Spinal cord (tissue), 10 donors: ENCODE results near the gene SLC22A2. TPM values are rescaled to one million over a fixed set of nuclear protein-coding genes. Genes with fewer than 3 reads are reported as not detected.
A peak's percentile ranks its signal among the peaks of the same experiment; 100 is the strongest.

Experiments used
- DNase-seq, 6 donors: peaks; one replicate each; pipeline versions ENCODE4 v3.0.0 to v3.0.0-alpha.2; 2013 to 2015; ENCODE audit warnings: low spot score in 6 of 6, low read depth in 4 of 6
- H3K27ac ChIP-seq: one replicate; pipeline ENCODE4 v1.5.1; 2013; ENCODE audit warnings: low read depth, low read length, control low read depth
- H3K27me3 ChIP-seq: one replicate; pipeline ENCODE4 v1.6.1; 2013; ENCODE audit warnings: low read length; ENCODE audit not compliant: control insufficient read depth, insufficient read depth
- H3K36me3 ChIP-seq: one replicate; pipeline ENCODE4 v1.6.1; 2013; ENCODE audit warnings: low read length; ENCODE audit not compliant: control insufficient read depth, insufficient read depth
- H3K4me1 ChIP-seq: one replicate; pipeline ENCODE4 v1.6.1; 2013; ENCODE audit warnings: low read length; ENCODE audit not compliant: control insufficient read depth, insufficient read depth
- H3K4me3 ChIP-seq: one replicate; pipeline ENCODE4 v1.5.1; 2013; ENCODE audit warnings: low read depth, low read length, control low read depth
- H3K9me3 ChIP-seq: one replicate; pipeline ENCODE4 v1.6.1; 2013; ENCODE audit warnings: low read length; ENCODE audit not compliant: control insufficient read depth, insufficient read depth
- WGBS: methylation state at CpG from one replicate; pipeline ENCODE4 v1.1.5; 2013; ENCODE audit warnings: missing lambda C conversion rate; ENCODE audit not compliant: insufficient coverage; 5-methylcytosine and 5-hydroxymethylcytosine counted together
- polyA plus RNA-seq, 2 donors: library from polyadenylated mRNA; unstranded; fragments of 120-200 nt; gene quantifications; one replicate each; pipeline ENCODE4 v1.2.1, GENCODE V29; 2013; ENCODE audit not compliant: insufficient read length in 2 of 2
- total RNA-seq, 2 donors: library from RNA; depleted of rRNA in 1 of 2; stranded (reverse); fragments of 120-200 nt in 1 of 2; fragments of >200 nt in 1 of 2; gene quantifications; one replicate each; pipeline versions ENCODE4 v1.2.3 to v1.2.4, GENCODE V29; 2013 to 2014
- donor health status: healthy.

Gene SLC22A2
- total and polyA plus RNA-seq, 4 donors: 1.2 to 39.2 (median 6.4) TPM

DNA sequence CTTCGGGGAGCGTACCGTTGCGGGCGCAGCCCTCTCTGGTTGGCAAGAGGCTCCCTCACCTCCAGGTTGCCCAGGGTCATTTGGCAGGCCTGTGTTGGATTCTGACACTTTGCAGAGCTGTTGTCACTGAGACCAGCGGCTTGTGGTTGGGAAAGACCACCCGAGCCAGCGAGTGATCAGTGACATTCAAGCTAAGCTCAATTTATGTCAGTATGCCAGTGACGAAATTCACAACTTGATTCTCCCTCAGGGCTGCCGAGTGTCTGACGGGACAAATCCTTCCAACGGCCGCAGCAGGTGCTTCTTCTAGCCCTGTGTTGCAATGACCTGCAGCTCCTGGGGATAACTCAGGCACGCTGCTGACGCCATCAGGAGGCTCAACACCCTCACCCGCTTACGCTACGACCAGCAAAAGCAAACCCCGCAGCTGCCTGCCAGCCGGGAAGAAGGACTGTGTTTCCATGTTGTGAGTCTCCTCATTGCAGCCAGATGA lies 16.9 kb upstream of the SLC22A2 start:
- Histone ChIP-seq H3K9me3 (no peaks in the 10 kb centered on the region), H3K4me3 (no peak overlapping the region), H3K27ac (no peak overlapping the region), H3K36me3 (no peaks in the 10 kb centered on the region), H3K27me3 (no peaks in the 10 kb centered on the region), H3K4me1 (peaks cover 14% of the 10 kb centered on the region)
- 46% methylated on average over 20 of the region's 20 CpGs for WGBS
- peak in 1 of 6 donors; percentile 47 for DNase-seq

DNA sequence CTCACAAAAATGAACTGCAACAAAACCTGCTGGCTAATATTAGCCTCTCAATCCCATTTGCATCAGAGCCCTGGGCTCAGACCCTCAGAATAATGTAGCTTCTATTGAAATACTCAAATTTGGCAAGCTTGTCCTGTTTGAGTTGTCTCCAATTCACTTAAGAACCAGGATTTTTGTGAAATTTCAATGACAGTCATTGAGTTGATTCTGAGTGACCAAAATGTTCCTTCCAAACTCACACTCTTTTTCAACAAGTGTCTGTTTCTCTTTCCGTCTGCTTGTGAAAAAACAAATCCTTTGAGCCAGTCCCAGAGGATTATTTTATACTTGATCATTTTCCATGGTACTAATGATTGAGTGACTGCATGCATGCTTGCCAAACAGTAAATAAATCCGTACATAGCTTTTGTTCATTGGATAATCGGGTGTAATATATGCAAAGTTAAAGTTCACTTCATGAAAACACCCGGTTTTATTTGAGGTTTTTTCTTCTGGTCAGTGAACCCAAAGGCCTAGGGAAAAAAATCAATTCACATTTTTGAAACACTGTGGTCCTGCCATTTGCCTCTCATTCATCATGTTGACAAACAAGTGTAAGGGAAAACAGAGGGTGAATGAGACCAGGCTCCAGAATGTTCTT lies 16.4 kb upstream of the SLC22A2 start:
- no CpG with 5 or more reads among the region's 4 CpGs for WGBS
- Histone ChIP-seq H3K27ac (no peak overlapping the region), H3K27me3 (no peaks in the 10 kb centered on the region), H3K36me3 (no peaks in the 10 kb centered on the region), H3K4me1 (peaks cover 14% of the 10 kb centered on the region), H3K9me3 (no peaks in the 10 kb centered on the region), H3K4me3 (no peak overlapping the region)
- peak in 1 of 6 donors; percentile 53 for DNase-seq

DNA sequence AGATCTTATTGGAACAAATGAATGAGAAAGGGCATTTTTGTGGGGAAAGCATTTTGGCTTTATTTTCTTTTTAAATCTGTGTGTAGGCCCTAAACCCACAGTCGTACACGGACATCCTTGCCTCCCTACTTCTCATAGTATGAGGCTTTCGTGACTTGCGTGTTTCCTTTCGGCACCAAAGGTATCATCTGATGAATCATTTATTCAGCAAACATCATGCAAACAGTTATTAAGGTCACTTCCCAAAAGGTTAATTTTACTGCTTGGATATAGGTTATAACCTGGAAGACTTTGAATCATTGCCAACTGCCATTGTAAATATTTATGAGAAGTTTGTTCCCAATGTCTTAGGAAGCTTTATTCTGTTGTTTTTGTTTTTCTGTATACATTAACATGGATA lies 15.1 kb upstream of the SLC22A2 start:
- WGBS: no CpG with 5 or more reads among the region's 5 CpGs
- no peaks in the 10 kb centered on the region for H3K27me3 ChIP-seq
- H3K27ac ChIP-seq: no peak overlapping the region
- DNase-seq: no peak
- H3K4me3 ChIP-seq: no peak overlapping the region
- no peaks in the 10 kb centered on the region for H3K36me3 ChIP-seq
- H3K9me3 ChIP-seq: no peaks in the 10 kb centered on the region
- H3K4me1 ChIP-seq: peaks cover 14% of the 10 kb centered on the region

DNA sequence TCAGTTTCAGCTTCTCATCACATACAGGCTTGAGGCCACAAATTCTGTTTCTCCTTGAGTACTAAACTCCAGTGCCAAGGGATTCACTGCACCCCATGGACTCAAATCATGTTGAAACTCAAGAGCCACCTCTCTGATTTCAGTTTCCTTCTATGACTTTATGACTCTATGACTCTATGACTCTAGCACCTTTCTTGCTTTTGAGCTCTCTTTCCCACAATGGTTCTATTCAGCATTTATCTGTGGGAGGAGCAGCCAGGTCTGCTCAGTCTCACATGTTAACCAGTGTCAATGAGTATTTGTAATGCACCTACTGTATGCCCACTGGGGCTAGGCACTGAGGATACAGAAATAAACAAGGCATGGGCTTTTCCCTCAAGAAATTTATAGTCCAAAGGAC lies 14.6 kb upstream of the SLC22A2 start:
- Histone ChIP-seq H3K4me1 (peaks cover 14% of the 10 kb centered on the region), H3K4me3 (no peak overlapping the region), H3K36me3 (no peaks in the 10 kb centered on the region), H3K9me3 (no peaks in the 10 kb centered on the region), H3K27me3 (no peaks in the 10 kb centered on the region), H3K27ac (no peak overlapping the region)
- no peak for DNase-seq

DNA sequence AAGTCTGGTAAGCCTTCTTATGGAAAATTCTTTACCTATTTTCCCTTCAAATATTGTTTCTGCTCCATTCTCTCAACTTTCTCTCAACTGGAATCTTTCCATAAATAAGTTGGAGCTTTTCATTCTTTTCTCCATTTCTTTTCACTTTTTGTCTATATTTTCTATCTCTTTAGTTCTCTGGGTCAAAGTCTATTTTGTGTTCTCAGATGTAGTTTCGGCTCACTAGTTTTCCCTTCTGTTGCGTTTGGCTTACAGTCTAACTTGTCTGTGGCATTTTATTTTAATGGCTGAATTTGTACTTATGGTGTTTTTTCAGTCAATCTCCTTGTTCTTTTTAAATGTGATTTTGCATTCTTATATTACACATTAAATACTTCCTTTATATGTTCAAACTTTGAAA lies 14.1 kb upstream of the SLC22A2 start:
- Histone ChIP-seq H3K36me3 (no peaks in the 10 kb centered on the region), H3K4me1 (peaks cover 14% of the 10 kb centered on the region), H3K27me3 (no peaks in the 10 kb centered on the region), H3K27ac (no peak overlapping the region), H3K4me3 (no peak overlapping the region), H3K9me3 (no peaks in the 10 kb centered on the region)
- no peak for DNase-seq
- WGBS: no CpG with 5 or more reads among the region's 2 CpGs

DNA sequence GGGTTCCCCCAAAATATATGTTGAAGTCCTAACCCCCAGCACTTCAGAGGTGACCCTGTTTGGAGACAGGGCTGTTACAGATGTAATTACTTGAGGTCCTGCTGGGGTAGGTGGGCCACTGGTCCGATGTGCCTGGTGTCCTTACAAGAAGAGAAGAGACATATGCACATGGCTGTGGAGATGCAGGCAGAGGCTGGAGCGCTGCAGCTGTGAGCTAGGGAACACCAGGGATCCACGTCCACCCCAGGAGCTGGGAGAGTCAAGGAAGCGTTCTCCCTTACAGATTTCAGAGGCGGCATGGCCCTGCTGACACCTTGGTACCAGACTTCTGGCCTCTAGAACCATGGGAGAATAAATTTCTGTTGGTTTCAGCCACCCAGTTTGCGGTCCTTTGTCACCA lies 11.7 kb upstream of the SLC22A2 start:
- no peaks in the 10 kb centered on the region for H3K27me3 ChIP-seq
- H3K36me3 ChIP-seq: no peaks in the 10 kb centered on the region
- peaks cover 5% of the 10 kb centered on the region for H3K4me1 ChIP-seq
- no peak overlapping the region for H3K27ac ChIP-seq
- H3K9me3 ChIP-seq: no peaks in the 10 kb centered on the region
- DNase-seq: no peak
- H3K4me3 ChIP-seq: no peak overlapping the region
- 85% methylated on average over 4 of the region's 6 CpGs for WGBS

- DNase-seq: no peak
- no peak overlapping the region for H3K4me3 ChIP-seq
- 93% methylated on average over 3 of the region's 3 CpGs for WGBS
These were observed 11.2 kb upstream of the SLC22A2 start for GRCh38 chr6:160269771-160270170.

DNA sequence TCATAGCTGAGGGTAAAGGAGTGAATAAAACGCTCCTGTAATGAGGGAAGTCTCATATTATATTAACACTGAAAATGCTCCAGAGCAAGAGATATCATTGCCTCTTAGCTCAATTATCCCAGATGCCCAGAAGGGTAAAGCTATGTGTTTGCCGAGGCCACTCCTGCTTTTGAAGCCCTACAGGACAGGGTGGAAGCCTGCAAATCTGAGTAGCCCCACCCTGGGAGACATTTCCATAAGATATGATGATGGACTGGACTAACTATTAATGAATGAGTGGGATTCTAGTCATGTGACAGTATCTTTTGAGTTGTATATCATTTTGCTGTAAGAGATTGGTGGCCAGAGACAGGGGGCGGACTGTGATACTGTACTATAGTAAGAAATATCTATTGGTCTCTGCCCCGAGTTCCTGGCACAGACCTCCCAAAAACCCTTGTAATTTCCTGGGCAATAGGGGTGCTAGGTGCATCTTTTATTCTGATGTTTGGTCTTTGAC lies 10.5 kb upstream of the SLC22A2 start:
- Histone ChIP-seq H3K27me3 (no peaks in the 10 kb centered on the region), H3K4me3 (no peak overlapping the region), H3K27ac (no peak overlapping the region), H3K9me3 (no peaks in the 10 kb centered on the region), H3K36me3 (no peaks in the 10 kb centered on the region), H3K4me1 (peaks cover 3% of the 10 kb centered on the region)
- DNase-seq: no peak
- no CpG with 5 or more reads among the region's 4 CpGs for WGBS

More at GRCh38 chr6:160269771-160270170, 11.2 kb upstream of the SLC22A2 start:
- H3K27me3 ChIP-seq: no peaks in the 10 kb centered on the region
- peaks cover 3% of the 10 kb centered on the region for H3K4me1 ChIP-seq
- H3K9me3 ChIP-seq: no peaks in the 10 kb centered on the region
- H3K36me3 ChIP-seq: no peaks in the 10 kb centered on the region
- H3K27ac ChIP-seq: no peak overlapping the region

- no peak for DNase-seq
- WGBS: 90% methylated on average over 5 of the region's 6 CpGs
- Histone ChIP-seq H3K27me3 (no peaks in the 10 kb centered on the region), H3K27ac (no peak overlapping the region), H3K4me3 (no peak overlapping the region), H3K36me3 (no peaks in the 10 kb centered on the region), H3K9me3 (no peaks in the 10 kb centered on the region), H3K4me1 (peaks cover 3% of the 10 kb centered on the region)
These were observed 8.5 kb upstream of the SLC22A2 start for GRCh38 chr6:160267102-160267501.

DNA sequence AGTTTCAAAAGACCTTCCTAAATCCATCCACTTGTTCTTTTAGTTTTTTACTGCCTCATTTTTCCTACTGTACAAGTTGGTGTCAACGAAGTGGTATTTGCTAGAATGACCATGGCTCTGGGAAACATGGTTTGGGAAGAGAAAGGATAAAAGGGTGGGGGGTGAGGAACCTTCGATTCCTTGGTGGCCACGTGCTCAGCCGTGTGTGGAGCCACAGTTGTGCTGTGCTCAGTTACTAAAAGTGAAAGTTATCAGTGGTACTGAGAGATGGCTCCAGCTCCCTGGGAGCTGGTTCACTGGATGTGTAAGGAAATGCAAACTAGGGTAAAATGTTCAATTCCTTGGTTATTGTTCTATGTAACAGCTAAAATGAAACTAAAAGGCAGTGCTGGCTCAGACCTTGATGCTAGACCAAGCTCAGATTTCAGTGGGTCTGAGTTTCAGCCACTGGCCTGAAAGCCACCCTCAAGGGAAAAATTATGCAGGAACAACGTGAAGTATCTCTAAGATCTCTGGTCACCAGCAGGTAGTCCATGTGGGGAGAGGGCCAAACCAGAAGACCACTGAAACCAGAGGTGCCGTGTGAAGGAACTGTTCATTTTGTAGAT lies 7.4 kb upstream of the SLC22A2 start:
- Histone ChIP-seq H3K9me3 (no peaks in the 10 kb centered on the region), H3K4me1 (peaks cover 3% of the 10 kb centered on the region), H3K4me3 (no peak overlapping the region), H3K27ac (no peak overlapping the region), H3K36me3 (no peaks in the 10 kb centered on the region), H3K27me3 (no peaks in the 10 kb centered on the region)
- DNase-seq: no peak
- WGBS: 89% methylated on average over 6 of the region's 6 CpGs
